ENCODE results near the gene PRM2. TPM values are rescaled to one million over a fixed set of nuclear protein-coding genes. Genes with fewer than 3 reads are reported as not detected.
"Not testable (repeated sequence)": the region's sequence is repeated elsewhere in the genome, so short reads cannot be mapped to it uniquely, and the experiment has no call there.

The PRM2 gene
- total RNA-seq, 1 donor from 2014 or later, result not detected

DNA sequence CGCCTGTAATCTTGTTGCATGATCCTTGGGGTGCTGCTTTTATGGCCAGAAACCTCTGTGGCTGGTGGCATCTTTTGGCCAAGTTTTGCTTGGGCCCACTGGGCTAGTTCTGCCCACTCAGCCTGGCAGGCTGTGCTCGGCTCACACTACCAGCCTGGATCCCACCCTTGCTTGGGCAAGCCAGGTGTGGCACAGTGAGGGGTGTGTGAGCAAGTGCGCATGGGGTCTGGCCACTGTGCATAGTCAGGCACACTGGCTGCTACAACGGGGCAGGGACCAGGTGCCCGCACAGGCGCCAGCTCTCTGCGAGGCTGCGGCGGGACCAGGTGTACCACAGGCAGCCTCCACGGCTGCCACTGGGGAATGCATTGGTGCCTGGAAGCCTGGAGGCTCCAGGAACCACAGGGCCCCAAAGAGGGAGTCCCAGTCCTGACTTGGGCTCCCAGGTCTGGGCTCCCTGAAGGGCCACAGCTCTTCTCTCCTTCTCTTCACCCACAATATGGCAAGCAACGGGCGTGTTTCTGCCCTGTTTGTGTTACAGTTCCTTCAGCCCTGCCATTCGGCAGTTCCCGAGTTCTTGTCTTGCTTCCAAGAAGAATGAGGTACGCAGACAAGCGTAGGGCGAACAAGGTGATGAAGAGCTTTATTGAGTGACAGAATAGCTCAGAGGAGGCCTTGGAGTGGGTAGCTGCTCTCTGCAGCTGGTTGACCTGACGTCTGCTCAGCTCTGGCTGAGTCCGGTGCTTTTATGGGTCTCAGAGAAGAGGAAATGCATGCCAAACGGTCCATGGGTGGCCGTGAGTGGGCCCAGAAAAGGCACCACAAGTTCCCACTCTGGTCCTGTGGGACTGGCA lies 31.6 kb upstream of the PRM2 start:
- DNase-seq (ENCODE audit: low read depth), result no peak

DNA sequence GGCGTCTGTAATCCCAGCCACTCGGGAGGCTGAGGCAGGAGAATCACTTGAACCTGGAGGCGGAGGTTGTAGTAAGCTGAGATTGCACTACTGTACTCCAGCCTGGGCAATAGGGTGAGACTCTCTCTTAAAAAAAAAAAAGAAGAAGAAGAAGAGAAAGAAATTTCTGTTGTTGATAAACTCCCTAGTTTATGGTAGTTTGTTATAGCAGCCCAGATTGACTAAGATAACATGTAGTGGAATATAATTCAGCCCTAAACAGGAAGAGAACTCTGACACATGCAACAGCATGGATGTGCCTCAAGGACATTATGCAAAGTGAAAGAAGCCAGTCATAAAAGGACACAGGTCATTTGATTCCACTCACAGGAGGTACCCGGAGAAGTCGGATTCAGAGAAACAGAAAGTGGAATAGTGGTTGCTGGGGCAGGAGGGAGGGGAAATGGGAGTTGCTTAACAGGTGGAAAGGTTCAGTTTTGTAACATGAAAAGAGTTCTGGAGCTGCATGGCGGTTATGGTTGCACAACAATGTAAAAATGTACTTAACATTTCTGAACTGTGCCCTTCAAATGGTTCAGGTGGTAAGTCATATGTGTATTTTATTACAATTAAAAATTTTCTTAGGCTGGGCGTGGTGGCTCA lies 30.8 kb upstream of the PRM2 start:
- peak; percentile 77 for DNase-seq (ENCODE audit: low read depth)

DNA sequence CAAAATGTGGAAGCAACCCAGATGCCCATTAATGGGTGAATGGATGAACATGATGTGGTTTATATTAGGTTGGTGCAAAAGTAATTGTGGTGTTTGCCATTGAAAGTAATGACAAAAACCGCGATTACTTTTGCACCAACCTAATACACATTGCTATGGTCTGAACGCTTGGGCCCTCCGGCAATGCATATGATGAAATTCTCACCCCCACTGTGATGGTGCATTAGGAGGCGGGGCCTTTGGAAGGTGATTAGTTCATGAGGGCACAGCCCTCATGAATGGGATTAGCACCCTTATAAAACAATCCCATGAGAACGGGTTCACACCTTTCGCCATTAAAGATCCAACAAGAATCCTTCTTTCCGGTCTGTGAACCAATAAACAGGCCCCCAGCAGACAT lies 30.1 kb upstream of the PRM2 start:
- no peak for DNase-seq (ENCODE audit: low read depth)

DNA sequence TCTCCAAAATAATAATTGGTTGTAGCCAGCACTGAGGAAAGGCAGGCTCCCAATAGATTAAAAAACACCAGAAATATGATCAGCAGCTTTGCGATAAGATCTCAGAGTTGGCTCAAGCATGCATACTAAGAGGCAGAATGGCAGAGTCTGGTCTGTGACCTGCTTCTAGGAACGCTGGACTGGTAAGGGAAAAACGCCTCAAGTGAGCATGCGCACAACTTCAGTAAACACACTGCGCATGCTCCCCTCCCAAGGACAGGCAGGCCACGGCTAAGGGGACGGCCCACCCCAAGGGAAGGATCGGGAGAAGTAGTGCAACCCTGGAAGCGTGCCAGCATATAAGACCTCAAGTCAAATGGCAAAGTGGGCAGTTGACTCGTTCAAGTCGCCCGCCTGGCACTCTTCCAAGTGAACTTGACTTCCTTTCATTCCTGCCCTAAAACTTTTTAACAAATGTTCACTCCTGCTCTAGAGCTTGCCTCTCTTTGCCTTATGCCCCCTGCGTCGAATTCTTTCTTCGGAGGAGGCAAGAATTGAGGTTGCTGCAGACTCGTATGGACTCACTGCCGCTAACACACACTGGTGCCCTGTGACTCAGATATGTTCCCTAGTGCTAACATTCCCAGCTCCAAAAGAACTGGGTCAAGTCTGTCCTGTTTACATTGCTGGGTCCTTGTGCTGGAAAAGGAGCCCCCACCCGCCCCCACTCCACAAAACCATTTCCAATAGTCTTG lies 27.3 kb upstream of the PRM2 start:
- DNase-seq (ENCODE audit: low read depth), result peak; percentile 75

DNA sequence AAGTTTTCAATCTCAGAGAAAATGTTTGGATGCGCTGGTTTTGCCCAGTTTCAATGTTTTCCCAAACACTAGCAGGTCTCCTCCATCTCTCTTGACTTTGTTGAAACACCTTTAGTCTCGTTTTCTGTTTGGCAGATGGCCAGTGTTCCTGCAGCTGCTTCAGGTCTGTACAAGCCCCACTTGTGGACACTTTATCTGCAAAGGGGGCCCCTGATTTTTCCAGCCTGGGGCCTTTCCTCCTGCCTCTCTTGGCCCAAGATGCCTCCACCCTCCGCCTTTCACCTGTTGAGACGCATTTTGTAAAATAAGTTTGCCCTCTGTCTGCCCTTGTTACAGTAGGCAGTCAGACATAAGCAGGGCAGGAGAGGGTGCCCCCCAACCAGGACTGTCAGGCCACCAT lies 26.7 kb upstream of the PRM2 start:
- DNase-seq (ENCODE audit: low read depth), result no peak

DNA sequence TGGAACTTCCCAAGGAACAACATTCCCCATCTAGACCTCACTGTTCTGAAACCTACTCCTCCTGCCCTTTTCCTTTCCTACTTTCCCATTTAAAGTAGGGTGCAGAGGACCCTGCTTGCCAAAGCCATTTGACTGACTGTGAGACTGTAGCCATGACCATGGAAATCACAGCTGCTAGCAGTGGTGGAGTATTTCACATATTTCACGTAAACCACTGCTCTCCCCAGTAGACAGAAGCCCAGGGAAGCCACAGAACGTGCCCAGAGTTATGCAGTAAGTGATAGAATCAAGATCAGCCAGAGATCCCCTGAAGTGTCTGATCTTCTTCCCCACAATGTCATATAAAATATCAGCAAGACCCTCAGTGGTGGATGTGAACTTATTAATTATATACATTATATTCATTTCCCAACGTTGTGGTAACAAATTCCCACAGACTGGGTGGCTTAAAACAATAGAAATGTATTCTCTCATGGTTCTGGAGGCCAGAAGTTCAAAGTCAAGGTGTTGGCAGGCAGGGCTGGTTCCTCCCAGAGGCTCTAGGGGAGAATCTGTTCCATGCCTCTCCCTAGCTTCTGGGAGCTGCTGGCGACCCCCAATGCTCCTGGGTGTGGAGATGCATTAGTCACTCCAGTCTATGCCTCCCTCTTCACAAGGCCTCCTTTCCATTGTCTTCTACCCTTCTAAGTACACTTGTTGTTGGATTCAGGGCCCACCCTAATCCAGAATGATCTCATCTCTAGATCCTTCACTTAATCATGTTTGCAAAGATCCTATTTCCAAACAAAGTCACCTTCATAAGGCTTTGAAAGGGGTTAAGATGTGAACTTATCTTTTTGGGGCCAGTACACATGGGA lies 25.6 kb upstream of the PRM2 start:
- DNase-seq (ENCODE audit: low read depth), result no peak

DNA sequence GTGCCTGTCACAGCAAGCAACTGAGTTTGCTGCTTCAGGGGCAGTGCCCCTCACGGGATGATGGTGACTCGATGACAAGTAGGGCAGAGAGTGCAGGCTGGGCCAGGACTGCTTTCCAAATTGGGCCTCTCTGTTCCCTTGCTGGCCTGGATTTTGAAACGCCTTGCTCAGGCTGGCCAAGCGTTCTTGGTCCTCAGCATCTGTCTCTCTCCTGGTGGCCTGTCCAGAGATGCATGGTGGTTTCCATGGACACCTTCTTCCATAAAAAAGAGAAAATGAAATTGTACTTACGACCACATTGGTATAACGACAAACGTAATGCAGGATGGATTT lies 24.2 kb upstream of the PRM2 start:
- DNase-seq (ENCODE audit: low read depth), result no peak

DNA sequence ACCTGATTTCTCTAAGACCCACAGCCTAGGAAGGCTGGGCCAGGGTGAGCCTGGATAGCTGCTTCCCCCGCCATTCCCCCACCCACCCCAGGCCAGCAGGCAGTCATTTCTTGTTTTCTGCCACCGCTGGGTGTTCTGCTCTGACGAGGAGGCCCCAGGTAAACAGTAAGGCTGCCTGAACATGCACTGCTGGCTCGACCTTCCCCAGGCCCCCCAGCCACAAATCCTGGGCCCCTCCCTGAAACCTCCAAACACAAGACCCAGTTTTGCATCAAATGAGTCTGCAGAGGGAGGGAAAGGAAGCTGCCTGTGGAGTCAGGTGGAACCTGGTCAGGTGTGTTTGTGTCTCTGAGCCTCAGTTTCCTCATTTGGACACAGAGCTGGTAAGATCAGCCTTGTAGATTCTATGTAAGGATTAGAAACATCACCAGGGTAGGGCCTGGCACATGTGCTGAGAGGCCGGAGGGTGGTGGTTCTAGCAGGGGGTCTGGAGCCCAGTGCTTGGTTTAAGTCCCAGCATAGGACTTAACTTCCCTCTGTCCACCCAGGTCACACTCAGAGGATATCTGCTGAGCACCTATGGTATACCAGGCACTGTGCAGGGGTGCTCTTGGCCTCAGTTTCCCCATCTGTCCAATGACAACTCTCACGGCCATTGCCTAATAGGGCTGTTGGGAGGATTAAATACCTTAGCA lies 23.7 kb upstream of the PRM2 start:
- DNase-seq (ENCODE audit: low read depth), result no peak

DNA sequence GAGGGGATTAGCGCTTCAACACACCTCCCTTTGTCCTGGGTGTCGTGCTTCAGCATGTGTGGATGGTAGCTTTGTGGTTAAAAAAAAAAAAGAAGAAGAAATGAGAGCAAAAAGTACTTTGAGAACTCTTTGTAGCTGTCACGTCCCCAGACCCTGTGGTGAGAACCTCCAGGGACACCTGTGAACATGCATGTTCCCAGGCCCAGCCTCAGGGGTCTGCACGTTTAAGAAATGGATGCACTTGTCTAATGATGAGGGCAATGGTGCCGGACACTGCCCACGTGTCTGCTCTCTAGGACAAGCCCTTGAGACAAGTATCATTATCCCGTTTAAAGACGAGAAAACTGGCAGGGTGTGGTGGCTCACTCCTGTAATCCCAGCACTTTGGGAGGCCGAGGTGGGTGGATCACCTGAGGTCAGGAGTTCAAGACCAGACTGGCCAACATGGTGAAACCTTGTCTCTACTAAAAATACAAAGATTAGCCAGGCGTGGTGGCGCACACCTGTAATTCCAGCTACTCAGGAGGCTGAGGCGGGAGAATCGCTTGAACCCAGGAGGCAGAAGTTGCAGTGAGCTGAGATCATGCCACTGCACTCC lies 22.8 kb upstream of the PRM2 start:
- not testable (repeated sequence) for DNase-seq (ENCODE audit: low read depth)

DNA sequence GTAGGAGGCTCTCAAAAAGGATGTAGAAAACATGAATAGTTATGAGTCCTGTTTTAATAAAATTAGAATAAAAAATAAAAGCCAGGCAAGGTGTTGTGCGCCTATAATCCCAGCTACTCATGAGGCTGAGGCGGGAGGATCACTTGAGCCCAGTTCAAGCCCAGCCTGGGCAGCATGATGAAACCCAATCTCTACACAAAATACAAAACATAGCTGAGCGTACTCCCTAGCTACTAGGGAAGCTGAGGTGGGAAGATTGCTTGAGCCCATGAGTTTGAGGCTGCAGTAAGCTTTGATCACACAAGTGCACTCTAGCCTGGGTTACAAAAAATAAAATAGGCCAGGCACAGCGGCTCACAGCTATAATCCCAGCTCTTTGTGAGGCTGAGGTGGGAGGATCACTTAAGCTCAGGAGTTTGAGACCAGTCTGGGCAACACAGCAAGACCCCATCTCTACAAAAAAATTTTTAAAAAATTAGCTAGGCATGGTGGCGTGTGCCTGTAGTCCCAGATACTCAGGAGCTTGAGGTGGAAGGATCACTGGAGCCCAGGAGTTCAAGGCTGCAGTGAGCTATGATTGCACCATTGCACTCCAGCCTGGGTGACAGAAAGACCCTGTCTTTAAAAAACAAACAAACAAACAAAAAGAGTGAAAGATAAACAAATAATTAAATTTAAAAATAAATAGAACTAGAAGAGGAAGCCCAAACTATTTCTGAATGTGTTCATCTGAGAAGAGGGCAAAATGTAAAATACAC lies 22.0 kb upstream of the PRM2 start:
- DNase-seq (ENCODE audit: low read depth), result no peak

DNA sequence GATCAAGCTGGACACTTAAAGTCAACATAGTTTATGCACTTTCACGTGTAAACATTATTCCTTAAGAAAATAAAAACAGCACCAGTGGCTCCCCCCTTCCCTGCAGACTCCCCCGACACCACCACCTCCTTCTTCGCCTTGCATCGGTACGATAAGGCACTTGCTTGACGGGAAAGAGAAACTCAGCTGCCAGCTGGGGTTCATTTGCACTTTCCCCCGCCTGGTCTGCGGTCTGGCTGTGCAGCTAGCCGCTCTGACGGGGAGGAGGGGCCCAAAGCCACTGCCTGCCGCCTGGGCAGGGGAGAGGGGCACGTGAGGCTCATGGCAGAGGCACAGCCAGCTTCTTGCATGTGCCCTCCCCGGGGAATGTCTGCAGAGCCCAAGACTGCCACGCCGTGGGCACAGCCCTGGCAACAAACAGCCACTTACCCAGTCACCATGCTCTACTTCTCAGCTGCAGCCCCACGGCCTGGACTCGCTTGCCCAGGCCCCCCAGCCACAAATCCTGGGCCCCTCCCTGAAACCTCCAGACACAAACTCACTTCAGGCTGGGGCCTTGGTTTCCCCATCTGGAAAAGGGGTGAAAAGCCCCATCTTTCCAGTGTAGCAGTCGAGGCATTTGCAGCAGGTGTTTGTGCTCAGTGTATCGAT lies 21.3 kb upstream of the PRM2 start:
- peak; percentile 80 for DNase-seq (ENCODE audit: low read depth)

DNA sequence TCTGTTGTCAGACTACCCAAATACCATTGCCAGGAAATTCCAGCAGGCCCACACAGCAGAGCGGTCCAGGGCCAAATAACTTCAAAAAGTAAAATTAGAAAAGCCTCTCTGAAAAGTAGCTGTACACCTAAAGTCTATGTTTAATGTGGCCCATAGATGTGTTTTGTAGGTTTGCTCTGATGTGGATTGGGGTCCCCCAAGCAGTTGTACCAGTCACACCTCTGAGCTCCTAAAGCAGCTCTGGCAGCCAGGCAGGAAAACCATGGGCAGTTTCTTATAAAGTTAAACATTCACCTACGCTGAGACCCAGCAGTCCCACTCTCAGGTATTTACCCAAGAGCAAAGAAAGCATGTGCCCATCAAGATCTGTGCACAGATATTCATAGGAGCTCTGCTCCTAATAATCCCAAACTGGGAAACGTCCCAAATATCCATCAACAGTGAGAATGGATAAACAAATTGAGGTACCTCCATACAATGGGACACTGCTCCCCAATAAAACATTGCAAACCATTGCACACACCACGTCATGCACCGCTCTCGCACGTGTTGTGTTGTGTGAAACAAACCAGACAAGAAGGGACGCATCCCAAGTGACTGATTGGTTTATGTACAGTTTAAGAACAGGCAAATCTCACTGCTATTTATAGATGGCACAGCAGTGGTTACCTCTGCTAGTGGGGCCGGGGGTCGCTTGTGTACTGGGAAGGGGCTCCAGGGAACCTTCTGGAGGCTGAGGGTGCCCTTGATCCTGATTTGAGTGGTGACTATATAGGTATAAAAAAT lies 20.6 kb upstream of the PRM2 start:
- DNase-seq (ENCODE audit: low read depth), result peak; percentile 65

DNA sequence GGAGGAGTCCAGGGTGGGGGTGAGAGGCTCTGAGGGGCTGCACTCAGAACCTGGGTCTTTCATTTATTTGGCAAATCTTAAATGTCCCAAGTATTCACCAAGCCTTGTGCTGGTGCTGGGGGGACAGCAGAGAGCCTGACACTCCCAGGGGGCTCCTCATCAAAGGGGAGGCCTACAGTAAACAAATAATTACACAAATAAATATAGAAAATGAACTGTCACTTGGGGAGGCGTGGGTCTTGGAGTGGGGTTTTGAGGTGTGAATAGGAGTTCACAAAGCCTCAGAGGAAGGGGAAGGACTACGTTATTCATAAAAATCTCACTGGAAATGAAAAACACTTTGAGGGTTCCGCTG lies 20.0 kb upstream of the PRM2 start:
- no peak for DNase-seq (ENCODE audit: low read depth)

DNA sequence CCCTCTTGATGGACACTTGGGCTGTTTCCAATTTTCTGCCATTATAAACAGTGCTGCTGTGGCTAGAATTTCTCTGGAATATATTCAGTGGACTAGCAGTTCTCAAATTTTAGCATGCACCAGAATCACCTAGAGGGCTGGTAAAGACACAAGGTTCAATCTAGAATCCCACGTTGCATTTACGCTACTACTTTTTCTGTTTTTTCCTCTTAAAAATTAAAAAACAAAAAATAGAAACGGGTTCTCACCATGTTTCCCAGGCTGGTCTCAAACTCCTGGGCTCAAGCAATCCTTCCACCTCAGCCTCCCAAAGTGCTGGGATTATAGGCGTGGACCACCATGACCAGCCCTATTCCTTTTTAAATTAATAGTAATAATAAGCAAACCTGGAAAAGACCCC lies 19.4 kb upstream of the PRM2 start:
- no peak for DNase-seq (ENCODE audit: low read depth)

DNA sequence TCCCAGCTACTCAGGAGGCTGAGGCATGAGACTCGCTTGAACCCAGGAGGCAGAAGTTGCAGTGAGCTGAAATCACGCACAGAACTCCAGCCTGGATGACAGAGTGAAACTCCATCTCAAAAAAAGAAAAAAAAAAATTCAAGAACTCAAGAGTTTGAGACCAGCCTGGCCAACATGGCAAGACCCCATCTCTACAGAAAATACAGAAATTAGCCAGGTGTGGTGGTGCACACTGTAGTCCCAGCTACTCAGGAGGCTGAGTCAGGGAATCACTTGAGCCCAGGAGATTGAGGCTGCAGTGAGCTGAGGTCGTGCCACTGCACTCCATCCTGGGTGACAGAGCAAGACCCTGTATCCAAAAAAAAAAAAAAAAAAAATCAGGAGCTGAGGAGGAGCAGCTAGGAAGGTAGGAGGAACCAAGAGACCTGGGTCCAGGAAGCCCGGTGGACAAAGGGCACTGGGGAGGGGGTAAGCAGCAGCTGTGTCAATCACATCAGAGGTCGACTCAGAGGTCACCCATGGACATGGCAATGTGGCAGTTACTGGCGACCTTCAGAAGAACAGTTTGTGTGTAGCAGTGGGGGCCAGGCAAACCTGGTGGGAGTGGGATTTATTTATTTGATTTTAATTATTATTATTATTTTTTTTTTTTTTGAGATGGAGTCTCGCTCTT lies 15.9 kb upstream of the PRM2 start:
- no peak for DNase-seq (ENCODE audit: low read depth)

DNA sequence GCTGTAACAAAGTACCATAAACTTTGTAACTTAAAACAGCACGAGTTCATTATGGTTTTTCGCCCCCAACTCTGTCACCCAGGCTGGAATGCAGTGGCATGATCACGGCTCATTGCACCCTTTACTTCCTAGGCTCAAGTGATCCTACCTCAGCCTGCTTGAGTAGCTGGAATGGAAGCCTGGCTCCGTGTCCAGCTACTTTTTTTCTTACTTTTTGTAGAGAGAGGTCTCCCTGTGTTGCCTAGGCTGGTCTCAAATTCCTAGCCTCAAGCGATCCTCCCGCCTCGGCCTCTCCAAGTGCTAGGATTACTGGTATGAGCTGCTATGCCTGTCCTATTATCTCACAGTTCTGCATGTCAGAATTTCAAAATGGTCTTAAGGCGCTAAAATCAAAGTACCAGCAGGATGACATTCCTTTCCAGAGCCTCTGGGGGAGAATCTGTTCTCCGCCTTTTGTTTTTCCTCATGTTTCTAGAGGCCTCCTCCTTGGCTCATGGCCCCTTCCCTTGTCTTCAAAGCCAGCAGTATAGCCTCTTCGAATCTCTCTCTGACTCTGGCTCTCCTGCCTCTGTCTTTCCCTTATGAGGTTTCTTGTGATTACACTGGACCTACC lies 14.9 kb upstream of the PRM2 start:
- peak; percentile 40 for DNase-seq (ENCODE audit: low read depth)

DNA sequence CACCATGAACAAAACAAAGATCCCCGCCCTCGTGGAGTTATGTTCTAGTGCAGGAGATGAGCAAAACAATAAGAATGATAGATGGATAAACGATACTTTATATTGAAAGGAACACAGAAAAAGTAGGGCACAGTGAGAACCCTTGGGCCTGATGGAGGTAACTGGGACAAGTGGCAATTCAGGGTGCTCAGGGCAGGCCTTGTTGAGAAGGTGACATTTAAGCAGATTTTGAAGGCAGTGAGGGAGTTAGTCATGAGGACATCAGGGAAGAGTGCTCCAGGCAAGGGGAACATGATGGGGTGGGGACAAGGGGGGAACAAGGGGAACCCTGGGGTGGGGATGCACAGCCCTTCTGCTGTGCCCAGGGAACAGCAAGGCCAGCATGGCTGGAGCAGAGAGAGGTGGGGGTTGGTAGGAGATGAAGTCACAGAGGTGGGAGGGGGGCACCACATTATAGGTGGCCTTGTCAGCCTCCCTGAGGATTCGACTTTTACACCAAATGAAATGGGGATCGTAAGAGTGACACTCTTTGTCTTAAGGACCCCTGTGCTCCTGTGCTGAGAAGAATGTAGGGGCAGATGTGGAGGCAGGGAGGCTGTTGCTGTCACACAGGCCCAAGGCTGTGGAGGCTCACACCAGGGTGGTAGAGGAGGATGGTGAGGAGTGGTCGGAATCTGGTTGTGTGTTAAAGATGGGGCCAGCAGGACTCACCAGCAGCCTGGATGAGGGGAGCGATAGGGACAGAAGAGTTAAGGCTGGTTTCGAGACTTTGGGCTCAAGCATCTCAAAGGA lies 14.0 kb upstream of the PRM2 start:
- no peak for DNase-seq (ENCODE audit: low read depth)
